Activated B cell treated with CpG ODN at 0.5 μM for 24 hours (primary cell): Measurements from ENCODE around the gene ENOX1. TPM values are rescaled to one million over a fixed set of nuclear protein-coding genes. Genes with fewer than 3 reads are reported as not detected.

Source experiments
- ATAC-seq: fragments of 200-7000 bp; cut with Tn5 transposase; one replicate; pipeline ENCODE4 v1.10.0; 2021; ENCODE audit warnings: low read depth, mild to moderate bottlenecking, moderate library complexity
- CTCF ChIA-PET: fragments of 350-600 bp; sonication (Branson Sonifier 250); formaldehyde crosslinking; loops from one replicate; lab custom pipeline; 2021; ENCODE audit warnings: antibody characterized with exemption; lab: Charles Lee
- POLR2A ChIA-PET: fragments of 350-600 bp; sonication (Branson Sonifier 250); formaldehyde crosslinking; loops from one replicate; lab custom pipeline; 2021; ENCODE audit warnings: antibody characterized with exemption; lab: Charles Lee
- DNase-seq: peaks from one replicate; pipeline ENCODE4 v3.0.0; 2022
- H3K27ac Mint-ChIP-seq: one replicate; pipeline ENCODE4 v1.8.0; 2020; ENCODE audit warnings: mixed read lengths
- H3K27me3 Mint-ChIP-seq: one replicate; pipeline ENCODE4 v1.8.0; 2021; ENCODE audit warnings: mixed read lengths
- H3K36me3 Mint-ChIP-seq: one replicate; pipeline ENCODE4 v1.8.0; 2021; ENCODE audit warnings: low read depth, mixed read lengths
- H3K4me1 Mint-ChIP-seq: one replicate; pipeline ENCODE4 v1.8.0; 2021; ENCODE audit warnings: mixed read lengths
- H3K4me3 Mint-ChIP-seq: one replicate; pipeline ENCODE4 v1.8.0; 2020; ENCODE audit warnings: mild to moderate bottlenecking, mixed read lengths
- H3K9me3 Mint-ChIP-seq: one replicate; pipeline ENCODE4 v1.8.0; 2020; ENCODE audit warnings: mixed read lengths
- CTCF ChIP-seq: fragments of 200-600 bp; IDR thresholded peaks from one replicate; pipeline ENCODE4 v1.8.0; 2022; ENCODE audit warnings: antibody characterized with exemption, mild to moderate bottlenecking
- intact Hi-C: fragments of 100-400 bp; cut with micrococcal nuclease; formaldehyde crosslinking; loops from one replicate; pipeline ENCODE4 v1.15.1; 2024
- total RNA-seq: library from RNA; stranded (reverse); gene quantifications from 2 replicates; pipeline ENCODE4 v1.2.3, GENCODE V29; 2022

The ENOX1 gene
- total RNA-seq, 1 donor from 2014 or later: not detected

GRCh38 chr13:43377973-43378372 lies 408.8 kb downstream of the ENOX1 start:
- peaks cover 11% of the 10 kb centered on the region for H3K9me3 Mint-ChIP-seq
- H3K4me3 Mint-ChIP-seq: no peak overlapping the region

GRCh38 chr13:43377149-43377548 lies 409.6 kb downstream of the ENOX1 start:
- Mint-ChIP-seq H3K27ac (no peak overlapping the region), H3K27me3 (peaks cover 8% of the 10 kb centered on the region), H3K4me3 (no peak overlapping the region), H3K4me1 (no peaks in the 10 kb centered on the region), H3K9me3 (peaks cover 11% of the 10 kb centered on the region), H3K36me3 (no peaks in the 10 kb centered on the region)
- ChIA-PET CTCF (no interaction called here), POLR2A (no interaction called here)
- no peak for DNase-seq
- ATAC-seq: no peak
- intact Hi-C loops: no loop called here
- TF ChIP-seq CTCF: no peak

More at GRCh38 chr13:43377973-43378372, 408.8 kb downstream of the ENOX1 start:
- no peaks in the 10 kb centered on the region for H3K4me1 Mint-ChIP-seq
- H3K27ac Mint-ChIP-seq: no peak overlapping the region
- ChIA-PET POLR2A (no interaction called here), CTCF (no interaction called here)
- H3K36me3 Mint-ChIP-seq: no peaks in the 10 kb centered on the region
- intact Hi-C loops: no loop called here
- no peak for TF ChIP-seq CTCF
- DNase-seq: no peak
- no peak for ATAC-seq
- peaks cover 11% of the 10 kb centered on the region for H3K27me3 Mint-ChIP-seq

GRCh38 chr13:43376596-43376995 lies 410.2 kb downstream of the ENOX1 start:
- no peak for TF ChIP-seq CTCF
- Mint-ChIP-seq H3K4me3 (no peak overlapping the region), H3K4me1 (no peaks in the 10 kb centered on the region), H3K27me3 (peaks cover 7% of the 10 kb centered on the region), H3K27ac (no peak overlapping the region), H3K9me3 (peaks cover 11% of the 10 kb centered on the region), H3K36me3 (no peaks in the 10 kb centered on the region)
- ChIA-PET POLR2A (no interaction called here), CTCF (no interaction called here)
- intact Hi-C loops: no loop called here
- ATAC-seq (no peak), DNase-seq (no peak)

- CTCF ChIA-PET: no interaction called here
- intact Hi-C loops: no loop called here
- H3K36me3 Mint-ChIP-seq: no peaks in the 10 kb centered on the region
- POLR2A ChIA-PET: no interaction called here
- H3K9me3 Mint-ChIP-seq: peaks cover 11% of the 10 kb centered on the region
- H3K4me1 Mint-ChIP-seq: no peaks in the 10 kb centered on the region
- H3K27ac Mint-ChIP-seq: no peak overlapping the region
- peaks cover 7% of the 10 kb centered on the region for H3K27me3 Mint-ChIP-seq
- ATAC-seq (no peak), DNase-seq (no peak)
- TF ChIP-seq CTCF: no peak
- no peak overlapping the region for H3K4me3 Mint-ChIP-seq
Measured at GRCh38 chr13:43375797-43376465, 410.8 kb downstream of the ENOX1 start.

- DNase-seq (no peak), ATAC-seq (no peak)
- Mint-ChIP-seq H3K36me3 (no peaks in the 10 kb centered on the region), H3K27ac (no peak overlapping the region), H3K4me1 (no peaks in the 10 kb centered on the region), H3K27me3 (peaks cover 7% of the 10 kb centered on the region), H3K9me3 (peaks cover 9% of the 10 kb centered on the region), H3K4me3 (no peak overlapping the region)
- ChIA-PET CTCF (no interaction called here), POLR2A (no interaction called here)
- intact Hi-C loops: no loop called here
- TF ChIP-seq CTCF: no peak
Measured at GRCh38 chr13:43374621-43375020, 412.2 kb downstream of the ENOX1 start.
